ENCODE data around the gene TMEM207.

The TMEM207 gene

GRCh38 chr3:190381441-190381840, 68.3 kb downstream of the TMEM207 start:
- DNase-seq = no peak

- no peak for DNase-seq
Measured at GRCh38 chr3:190380184-190380583, 69.5 kb downstream of the TMEM207 start.

All from NCI-H187 (cell line).